ENCODE results near the gene CHST11.

DNA sequence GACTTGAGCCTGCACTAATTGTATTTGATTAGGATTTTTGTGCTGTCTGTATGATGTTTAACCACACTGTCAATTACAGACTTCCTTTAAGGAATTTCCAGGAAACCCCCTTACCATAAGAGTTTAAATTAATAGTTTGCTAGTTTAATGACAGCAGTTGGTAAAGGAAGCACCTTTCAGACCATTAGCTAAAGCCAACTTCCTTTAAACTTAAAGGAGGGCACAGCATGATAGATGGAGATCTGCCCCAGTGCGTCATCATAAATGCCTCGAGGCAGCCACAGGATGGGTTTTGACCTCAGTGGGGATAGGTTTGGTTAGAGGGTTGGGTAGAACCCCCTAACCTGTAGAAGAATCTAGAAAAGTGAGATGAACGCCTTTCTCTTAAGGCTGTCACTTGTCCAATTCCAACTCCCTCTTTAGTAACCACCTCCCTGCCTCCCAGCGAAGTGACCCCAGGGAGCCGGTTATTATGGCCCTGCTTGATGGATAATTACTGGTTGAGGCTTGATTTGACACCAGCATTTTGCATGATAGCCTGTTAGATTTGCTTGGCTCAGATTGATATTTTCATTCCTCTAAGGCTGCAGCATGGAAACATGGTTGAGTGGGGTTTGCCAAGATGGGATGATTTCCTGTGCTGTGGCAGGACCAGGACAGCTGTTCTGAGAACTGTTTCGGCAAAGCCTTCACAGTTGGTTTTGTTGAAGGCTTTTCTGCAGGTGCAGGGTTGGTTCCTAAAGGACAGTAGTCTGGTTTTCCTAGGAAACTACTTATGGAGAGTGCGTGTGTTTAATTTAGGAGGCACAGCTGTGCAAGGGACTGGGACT is 62.7 kb downstream of the CHST11 start:
- TF ChIP-seq TAF1 (IDR thresholded peaks at IDR 0.05; ENCODE audit: low read depth, low read length) (no peak), POLR2A (IDR thresholded peaks at IDR 0.05; ENCODE audit: low read depth, low read length) (no peak), SPI1 (IDR thresholded peaks at IDR 0.05; ENCODE audit: low read depth, low read length) (no peak), POLR2AphosphoS5 (IDR thresholded peaks at IDR 0.05; ENCODE audit: low read depth, low read length) (no peak), PAX5 (IDR thresholded peaks at IDR 0.05; ENCODE audit: insufficient read depth, low read length, severe bottlenecking) (no peak)
